ENCODE results near the gene KLHDC2.
"Not testable (repeated sequence)": the region's sequence is repeated elsewhere in the genome, so short reads cannot be mapped to it uniquely, and the experiment has no call there.

DNA sequence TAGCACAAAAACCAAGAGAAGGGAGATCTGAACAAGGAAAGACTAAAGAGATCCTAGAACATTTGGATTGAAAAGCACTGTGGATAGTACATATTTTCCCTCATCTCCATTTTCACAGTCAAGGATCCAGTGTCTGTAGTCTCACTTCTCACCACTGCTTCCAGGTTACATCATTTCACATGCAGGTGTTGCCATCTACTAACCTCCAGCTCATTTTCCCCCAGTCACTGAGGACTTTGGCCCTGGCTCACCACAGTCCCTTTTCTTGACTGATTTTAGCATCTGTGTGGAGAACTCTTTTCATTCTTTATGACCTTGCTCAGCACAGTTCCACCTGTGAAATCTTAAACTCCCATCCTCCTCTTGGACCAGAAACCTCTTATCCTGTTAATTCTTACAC lies 21.5 kb upstream of the KLHDC2 start:
- not testable (repeated sequence) for TF ChIP-seq LEF1 (IDR thresholded peaks at IDR 0.05; ENCODE audit: borderline replicate concordance); SUZ12 (IDR thresholded peaks at IDR 0.05); ELF4 (IDR thresholded peaks at IDR 0.05); ZNF384 (IDR thresholded peaks at IDR 0.05); SP1 (IDR thresholded peaks at IDR 0.05); BHLHE40 (IDR thresholded peaks at IDR 0.05; ENCODE audit: borderline replicate concordance)
